Activated T-helper 1 cell treated with Interleukin-2 at 50 U/mL for 16 hours (primary cell): ENCODE results near the gene ZNF484.
"Not testable (repeated sequence)": the region's sequence is repeated elsewhere in the genome, so short reads cannot be mapped to it uniquely, and the experiment has no call there.

Source experiments
- DNase-seq: peaks from one replicate; pipeline ENCODE4 v3.0.0-alpha.2; 2020; ENCODE audit warnings: low read depth

Gene ZNF484

DNA sequence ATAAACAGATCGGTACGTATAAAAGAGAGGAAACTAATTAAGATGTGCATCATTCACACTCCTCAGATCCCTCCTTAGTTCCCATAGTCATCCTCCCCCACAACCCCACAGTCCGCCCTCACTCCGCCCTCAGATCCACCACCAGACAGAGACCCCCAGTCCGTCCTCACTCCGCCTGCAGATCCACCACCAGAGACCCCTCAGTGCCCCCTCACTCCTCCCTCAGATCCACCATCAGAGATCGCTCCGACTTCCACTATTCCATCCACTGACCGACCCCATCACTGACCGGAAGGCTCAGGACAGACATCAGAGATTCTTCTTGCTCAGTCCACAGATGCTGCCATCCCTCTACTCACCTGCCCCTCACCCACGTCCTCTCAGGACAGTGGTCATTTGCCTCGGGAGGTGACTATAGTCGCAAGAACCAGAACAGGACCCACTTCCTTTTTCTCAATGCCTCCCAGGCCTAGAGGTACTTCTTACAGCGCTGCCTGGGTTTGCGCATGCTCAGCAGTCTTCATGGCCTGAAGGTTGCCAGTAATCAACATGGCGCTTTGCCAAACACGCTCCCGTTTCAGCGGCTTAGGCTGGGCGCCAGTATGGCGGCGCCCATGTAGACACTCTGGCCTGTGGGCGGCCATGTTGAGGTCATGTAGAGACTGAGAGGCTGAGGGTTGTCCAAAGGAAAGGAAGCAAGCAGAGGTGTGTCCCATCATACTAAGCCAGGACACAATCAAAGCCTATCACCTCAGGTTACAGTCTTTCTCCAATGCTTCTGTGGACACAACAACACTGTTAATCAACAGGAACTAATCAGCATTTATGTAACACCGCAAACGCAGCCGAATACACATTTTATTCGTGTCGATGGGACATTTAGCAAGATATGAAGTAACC, at the start of gene ZNF484:
Gene ZNF484, minus strand, starts transcription at position 508 of the 900 bp plus-strand sequence. CDS start 3,009 bp downstream, outside the sequence.
- DNase-seq = peak; percentile 93

GRCh38 chr9:92920437-92920836, 42.6 kb upstream of the ZNF484 start:
- no peak for DNase-seq

DNA sequence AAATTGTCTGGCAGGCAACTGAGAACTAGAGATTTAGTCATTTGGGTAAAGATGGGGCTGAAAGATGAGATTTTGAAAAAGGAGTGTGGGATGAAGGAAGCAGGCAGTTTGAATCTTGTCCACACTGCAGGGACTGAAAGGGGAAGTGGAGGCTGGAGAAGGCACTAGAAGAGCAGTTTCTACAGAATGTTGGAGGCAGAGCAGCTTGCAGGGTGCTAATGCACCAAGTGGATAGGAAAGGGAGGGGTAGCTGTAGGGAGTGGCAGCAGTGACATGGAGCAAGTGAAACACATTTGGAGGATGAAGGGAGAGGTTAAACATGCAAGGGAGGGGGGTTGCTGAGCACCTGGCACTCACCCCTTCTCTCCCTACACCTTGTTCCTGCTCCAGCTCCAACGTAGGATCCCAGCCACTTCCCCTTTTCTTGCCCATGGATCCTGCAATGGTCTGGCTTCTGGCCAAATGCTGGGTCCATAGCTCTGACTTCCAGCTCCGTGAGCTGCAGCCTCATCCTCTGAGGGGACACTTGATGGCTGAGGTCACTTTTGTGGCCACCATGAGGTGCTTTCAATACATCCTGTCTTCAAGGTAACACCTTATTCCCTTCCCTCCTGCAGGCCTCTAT, 39.5 kb upstream of the ZNF484 start:
- DNase-seq = no peak

DNA sequence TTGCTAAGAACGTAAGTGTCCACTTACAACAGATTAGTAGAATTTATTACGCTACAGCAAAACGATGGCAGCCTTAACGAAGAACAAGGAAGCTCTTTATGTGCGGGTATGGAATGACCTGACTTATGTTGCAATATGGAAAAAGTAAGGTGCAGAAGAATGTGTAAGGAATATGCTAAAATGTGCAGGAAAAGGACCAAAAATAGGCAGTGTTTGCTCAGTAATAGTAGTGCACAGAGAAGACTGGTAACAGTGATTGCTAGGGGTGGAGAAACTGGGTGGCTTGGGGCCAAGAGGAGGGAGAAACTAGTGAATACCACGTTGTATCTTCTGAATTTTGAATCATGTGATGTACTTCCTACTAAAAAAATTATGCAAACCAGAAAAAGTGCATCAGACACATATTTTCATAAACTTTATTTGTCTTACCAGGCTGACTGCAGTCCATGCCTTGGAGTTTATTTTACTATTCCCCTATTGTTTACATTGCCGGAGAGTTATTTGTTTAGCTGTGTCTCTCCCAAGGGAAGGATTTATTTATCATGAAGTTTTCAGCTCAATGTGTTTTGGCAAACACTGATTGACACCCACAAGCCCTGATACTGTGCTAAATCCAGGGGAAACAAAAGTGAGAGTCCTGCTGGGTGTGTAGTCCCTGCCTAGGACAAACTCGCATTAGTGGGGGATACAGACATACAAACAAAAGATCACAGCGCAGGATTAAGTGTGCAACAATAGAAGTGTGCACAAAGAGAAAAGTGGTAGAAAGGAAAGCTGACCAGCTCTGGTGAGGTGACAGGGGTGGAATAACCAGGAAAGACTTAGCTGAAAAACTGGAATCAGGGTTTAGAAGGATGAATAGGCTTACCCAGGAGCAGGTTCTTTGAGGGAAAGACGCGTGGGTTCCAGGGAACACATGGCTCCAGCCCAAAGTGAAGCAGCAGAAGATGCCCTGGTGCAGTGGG, 34.0 kb upstream of the ZNF484 start:
- DNase-seq = no peak

DNA sequence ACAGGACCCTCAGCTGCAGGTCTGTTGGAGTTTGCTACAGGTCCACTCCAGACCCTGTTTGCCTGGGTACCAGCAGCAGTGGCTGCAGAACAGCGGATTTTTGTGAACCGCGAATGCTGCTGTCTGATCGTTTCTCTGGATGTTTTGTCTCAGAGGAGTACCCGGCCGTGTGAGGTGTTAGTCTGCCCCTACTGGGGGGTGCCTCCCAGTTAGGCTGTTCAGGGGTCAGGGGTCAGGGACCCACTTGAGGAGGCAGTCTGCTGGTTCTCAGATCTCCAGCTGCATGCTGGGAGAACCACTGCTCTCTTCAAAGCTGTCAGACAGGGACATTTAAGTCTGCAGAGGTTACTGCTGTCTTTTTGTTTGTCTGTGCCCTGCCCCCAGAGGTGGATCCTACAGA, 27.3 kb upstream of the ZNF484 start:
- DNase-seq = not testable (repeated sequence)

DNA sequence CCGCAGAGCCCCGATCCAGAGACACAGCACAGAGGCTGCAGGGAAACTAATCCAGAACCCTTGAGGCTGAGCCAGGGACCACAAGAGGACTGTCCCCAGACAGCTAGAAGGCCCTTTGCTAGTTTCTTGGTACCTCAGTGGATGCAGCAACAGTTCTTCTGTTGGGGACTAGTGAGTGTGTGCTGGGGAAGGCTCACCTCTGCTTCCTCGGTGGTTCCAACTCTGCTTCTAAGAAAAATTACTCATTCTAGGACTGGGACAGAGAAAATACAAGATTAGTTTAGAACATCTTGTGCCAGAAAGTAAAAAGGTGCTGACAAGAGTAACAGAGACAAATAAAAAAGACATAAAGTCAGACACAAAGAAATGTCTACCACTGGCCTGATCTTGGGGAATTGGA, 19.5 kb upstream of the ZNF484 start:
- DNase-seq = no peak

GRCh38 chr9:92895812-92896436, 18.1 kb upstream of the ZNF484 start:
- no peak for DNase-seq

DNA sequence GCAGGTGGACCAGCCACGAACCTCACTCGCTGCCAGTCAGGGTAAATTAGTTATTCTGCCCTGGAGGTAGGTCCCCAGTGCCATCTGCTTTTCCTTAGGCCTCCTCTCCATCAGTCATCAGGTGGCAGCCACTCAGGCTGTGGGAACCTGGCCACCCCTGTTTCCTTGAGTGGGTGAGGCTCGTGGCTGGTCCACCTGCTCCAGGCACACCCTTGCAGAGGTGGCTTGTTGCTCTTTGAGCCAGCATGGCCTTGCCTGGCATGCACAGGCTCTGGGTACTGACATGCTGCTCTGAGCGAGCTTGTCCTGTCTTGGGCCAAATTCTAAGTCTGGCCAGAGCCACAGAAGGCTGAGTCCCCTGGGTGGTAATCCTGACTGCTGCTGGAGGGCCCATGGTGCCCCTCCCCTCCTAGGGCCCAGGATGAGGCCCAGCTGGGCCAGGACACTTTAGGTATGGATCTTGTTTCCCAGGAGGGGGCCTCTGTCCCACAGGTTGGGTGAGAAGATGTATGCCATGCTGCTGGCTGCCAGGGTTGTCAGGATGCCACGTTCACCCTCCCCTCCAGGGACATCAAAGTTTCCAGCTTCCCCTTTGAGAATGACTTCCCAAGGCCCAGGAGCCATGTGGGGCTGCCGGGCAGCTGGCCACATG, 17.0 kb upstream of the ZNF484 start:
- no peak for DNase-seq

DNA sequence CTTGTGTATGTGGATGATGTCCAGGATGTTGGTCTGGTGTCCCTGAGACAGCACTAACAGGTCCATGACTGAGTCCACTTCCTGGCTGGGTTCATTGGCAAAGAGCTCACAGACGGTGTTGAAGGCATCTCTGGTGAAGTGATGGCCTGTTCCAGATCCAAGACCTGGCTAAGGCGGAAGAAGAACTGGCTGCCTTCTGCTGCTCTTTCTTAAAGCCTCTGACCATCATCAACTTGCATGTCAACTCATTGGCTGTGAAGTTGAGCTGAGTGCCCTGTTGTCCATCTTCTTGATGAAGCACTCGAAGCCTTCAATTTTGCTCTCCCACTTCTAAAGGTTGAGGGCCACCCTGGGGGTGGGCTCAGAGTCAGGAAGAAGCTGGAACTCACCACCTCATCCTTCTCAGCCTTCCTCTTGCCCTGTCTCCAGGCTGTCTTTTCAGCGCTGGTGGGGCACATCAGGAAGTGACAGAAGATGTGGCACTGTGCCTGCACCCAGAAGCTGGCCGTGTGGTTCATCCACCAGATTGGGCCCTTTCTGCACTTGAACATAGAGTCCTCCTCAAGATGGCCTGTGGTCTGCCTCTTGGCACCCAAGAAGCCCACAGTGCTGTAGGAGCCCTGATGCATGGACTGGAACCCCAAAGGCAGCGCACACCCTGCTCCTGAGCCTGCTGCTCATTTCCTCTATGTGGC, 16.2 kb upstream of the ZNF484 start:
- not testable (repeated sequence) for DNase-seq

GRCh38 chr9:92892276-92892675, 14.4 kb upstream of the ZNF484 start:
- not testable (repeated sequence) for DNase-seq

GRCh38 chr9:92890761-92891160, 12.9 kb upstream of the ZNF484 start:
- DNase-seq = no peak

- DNase-seq = no peak
Observed at GRCh38 chr9:92887880-92888338, 10.1 kb upstream of the ZNF484 start.

- peak; percentile 34 for DNase-seq
Observed at GRCh38 chr9:92886846-92887610, 9.2 kb upstream of the ZNF484 start.

DNA sequence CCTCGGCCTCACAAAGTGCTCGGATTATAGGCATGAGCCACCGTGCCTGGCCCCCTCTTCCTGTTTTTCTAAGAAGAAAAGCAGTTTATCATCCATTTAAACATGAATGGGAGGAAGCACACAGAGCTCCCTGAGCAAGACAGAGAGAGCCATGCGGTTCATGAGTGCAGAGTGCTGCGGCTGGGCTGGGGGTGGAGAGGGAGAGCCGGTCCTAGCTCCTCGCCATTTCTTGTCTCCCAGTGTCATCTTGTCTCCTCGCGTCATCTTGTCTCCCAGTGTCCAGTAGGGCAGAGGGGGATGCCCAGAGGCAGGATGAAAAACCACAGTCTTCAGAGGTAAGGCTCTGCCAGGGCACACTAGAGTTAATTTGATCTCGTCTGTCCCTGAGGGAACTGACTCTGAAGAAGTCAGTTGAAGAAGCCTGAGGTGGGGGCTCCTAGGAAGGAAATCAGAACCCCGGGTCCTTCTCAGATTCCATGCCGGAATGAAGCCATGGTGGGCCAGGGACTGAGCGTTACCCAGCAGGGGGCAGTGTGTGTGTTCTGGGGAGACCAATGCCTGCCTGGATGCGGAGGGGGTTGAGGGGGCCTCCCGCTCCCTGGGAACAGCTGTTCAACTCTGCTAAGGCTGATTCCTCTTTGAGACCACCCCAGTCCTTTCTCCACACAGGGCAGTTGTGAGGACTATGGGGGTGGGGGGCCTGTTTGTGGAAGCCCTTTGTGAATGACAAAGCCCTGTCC, 6.0 kb upstream of the ZNF484 start:
- not testable (repeated sequence) for DNase-seq

- DNase-seq = no peak
Observed at GRCh38 chr9:92882276-92882675, 4.4 kb upstream of the ZNF484 start.

GRCh38 chr9:92875373-92875772, 2.5 kb downstream of the ZNF484 start:
- DNase-seq = no peak

DNA sequence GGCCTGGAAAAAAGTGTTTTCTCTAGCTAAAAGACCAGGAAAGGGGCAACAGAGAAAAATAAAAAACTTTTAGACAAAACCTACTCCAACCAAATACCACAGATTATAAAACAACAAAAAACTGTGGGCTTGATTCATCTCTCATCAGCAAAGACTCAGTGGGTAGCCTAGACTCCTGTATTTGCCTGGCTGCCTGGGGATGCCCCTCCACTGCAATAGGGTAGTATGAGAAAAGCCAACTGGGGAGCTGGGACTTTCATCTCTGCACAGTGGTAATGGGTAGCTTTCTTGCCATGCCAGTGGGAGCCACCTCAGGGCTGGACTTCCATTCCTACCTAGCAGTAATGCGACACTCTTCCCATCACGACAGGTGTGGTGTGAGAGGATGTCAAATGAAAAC, 7.5 kb downstream of the ZNF484 start:
- no peak for DNase-seq

GRCh38 chr9:92866600-92866999, 11.2 kb downstream of the ZNF484 start:
- DNase-seq = not testable (repeated sequence)

DNA sequence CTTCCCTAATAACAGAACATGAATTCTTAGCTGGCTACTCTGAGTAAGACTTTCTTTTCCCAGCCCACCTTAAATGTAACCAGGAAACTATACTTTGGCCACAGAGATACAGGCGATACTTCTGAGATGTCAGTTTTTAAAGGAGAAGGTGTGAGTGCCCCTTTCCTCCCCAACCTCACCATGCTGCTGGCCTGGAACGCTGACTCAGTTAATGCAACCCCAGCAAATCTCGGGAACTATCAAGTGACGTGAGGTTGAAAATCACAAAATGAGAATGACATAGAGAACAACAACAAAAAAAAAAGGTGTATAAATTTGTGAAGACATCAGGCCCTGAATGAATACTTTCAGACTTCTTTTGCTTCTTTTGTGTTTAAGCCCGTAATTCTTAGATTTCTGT, 13.7 kb downstream of the ZNF484 start:
- no peak for DNase-seq
